Dedifferentiated amniotic fluid mesenchymal stem cell (primary cell): ENCODE data around the gene TCTN1.
"Not testable (repeated sequence)": the region's sequence is repeated elsewhere in the genome, so short reads cannot be mapped to it uniquely, and the experiment has no call there.

ENCODE experiments used
- DNase-seq: peaks from one replicate; pipeline ENCODE4 v3.0.0-alpha.2; 2016; ENCODE audit errors: extremely low spot score

TCTN1 gene

DNA sequence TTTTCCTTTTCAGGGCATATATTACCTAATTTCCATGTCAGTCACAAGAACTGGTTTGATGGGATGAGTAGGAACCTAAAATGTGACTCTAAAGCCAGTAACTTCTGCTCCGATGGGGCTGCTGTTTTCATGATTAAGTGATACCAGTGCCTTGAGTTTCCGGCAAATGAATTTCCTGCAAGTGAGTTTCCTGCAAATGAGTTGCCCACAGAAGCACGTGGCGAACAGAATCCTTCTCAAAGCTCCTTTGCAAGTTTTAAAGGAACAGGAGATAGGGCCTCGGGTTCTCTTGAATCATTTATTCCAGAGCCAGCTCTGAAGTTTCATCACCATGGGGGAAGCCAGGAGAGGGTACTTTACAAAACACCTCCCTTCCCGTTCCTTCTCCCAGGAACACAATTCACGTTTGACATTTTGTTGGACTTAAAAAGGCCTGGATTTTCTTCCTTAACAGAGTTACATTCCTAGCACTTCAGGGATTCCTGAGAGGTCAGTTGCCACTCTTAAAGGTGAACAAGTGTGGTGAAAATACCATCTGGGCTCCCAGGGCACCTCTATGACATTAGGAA, 28.6 kb upstream of the TCTN1 start:
- DNase-seq = peak; percentile 22

DNA sequence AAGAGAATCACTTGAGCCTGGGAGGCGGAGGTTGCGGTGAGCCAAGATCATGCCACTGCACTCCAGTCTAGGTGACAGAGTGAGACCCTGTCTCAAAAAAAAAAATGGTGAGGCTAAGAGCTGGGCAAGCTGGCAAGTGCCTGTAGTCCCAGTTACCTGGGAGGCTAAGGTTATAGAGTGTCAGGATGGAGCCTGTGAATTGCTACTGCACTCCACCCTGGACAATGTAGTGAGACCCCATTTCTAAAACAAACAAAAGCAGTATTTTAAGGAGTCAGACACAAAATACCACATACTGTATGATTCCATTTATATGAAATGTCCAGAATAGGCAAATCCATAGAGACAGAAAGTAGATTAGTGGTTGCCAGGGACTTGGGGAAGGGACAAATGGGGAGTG, 26.8 kb upstream of the TCTN1 start:
- not testable (repeated sequence) for DNase-seq

DNA sequence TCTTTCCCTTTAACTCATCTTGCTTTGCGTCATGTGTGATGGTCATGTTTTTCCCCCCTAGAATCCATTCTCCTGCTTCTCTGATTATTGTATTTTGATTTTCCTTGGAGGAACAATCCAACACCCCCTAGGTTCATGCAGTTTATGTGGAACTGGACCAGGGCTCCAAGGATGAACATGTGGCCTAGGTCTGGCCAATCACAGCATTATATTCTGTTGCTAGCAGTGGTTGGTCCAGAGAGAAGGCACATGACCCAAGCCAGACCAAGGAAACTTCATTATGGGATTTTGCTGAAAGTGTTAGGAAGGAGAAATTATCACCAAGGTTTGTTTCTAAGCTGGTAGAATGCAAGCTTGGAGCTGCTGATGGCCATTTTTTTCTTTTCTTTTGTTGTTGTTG, 23.9 kb upstream of the TCTN1 start:
- DNase-seq = no peak

DNA sequence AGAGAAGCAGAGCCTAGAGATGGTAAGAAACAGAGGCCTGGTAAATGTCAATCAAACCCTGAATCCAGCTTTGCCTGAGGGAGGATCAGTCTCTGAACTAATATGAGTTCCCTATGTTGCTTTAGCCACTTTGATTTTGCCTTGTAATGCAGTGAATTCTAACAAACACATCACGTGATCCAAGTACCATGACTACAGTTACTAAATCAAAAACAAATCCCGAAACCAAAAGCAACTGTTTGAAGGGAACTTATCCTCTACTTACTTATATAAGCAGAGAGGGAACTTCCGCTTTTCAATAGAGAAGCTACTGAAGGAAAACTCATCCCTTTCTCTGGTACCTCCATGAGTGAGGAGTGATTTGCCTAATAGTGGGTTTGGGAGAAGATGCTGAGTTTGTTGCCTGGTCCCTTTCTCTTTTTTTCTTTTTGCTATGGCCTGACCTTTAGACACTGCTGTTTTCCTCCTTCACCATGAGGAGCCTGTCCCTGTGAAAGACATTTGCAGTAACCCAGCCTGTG, 23.1 kb upstream of the TCTN1 start:
- DNase-seq = peak; percentile 87

DNA sequence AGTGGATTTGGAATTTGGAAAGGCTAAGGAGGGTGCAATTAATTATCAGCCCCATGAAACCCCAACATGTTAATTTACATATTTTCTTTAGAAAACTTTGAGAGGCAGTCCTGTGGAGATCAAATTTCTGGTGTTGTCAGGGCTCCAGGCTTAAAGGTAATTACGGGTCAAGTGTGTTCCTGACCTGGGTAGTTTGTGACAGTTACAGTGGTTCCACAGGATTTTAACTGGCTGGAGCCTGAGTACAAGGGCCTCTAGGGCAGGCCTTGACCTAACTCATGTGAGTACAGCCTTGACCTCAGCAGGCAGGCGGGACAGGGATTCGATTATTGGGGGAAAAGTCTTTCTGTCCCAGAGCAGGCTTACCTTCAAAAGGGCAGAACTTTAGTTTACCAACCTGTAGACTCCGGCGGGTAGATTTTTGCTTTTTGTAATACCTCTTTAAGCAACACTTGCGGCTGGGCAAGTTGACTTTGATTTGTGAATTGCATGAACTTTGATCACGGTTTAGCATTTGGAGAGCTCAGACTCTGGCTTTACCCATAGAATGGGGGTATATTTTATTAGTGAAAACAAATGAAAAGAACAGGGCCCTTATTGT, 22.4 kb upstream of the TCTN1 start:
- no peak for DNase-seq

DNA sequence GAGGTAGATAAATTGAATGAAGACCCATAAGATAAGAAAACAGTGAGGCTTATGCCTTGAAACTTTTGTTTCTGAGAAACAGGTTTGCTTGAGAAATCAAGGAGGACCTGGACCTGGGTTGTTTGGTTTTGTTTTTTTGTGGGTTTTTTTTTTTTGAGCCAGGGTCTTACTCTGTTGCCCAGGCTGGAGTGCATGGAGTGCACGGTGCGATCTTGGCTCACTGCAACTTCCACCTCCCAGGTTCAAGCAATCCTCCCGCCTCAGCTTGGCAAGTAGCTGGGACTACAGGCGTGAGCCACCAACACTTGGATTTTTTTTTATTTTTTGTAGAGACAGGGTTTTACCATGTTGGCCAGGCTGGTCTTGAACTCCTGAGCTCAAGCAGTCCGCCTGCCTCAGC, 21.9 kb upstream of the TCTN1 start:
- DNase-seq = no peak

DNA sequence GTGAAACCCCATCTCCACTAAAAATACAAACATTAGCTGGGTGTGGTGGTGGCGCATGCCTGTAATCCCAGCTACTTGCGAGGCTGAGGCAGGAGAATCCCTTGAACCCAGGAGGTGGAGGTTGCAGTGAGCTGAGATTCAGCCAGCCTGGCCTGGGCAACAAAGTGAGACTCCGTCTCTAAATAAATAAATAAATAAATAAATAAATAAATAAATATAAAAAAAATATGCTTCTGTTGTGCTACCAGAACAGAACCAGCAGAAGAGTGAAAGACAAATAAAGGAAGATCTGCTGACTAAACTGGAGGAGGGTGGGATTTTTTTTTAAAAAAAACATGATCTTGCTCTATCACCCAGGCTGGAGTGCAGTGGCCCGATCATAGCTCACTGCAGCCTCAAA, 21.0 kb upstream of the TCTN1 start:
- not testable (repeated sequence) for DNase-seq

DNA sequence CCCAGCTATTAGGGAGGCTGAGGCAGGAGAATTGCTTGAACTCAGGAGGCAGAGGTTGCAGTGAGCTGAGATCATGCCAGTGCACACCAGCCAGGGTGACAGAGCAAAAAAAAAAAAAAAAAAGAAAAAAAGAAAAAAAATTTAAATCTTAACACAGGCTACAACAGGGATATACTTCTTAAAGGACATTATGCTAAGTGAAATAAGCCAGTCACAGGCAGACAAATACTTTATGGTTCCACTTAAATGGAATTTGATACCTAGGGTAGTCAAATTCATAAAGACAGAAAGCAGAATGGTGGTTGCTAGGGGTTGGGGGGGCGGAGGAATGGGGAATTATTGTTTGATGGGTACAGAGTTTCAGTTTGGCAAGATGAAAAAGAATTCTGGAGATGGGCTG, 16.0 kb upstream of the TCTN1 start:
- DNase-seq = no peak

DNA sequence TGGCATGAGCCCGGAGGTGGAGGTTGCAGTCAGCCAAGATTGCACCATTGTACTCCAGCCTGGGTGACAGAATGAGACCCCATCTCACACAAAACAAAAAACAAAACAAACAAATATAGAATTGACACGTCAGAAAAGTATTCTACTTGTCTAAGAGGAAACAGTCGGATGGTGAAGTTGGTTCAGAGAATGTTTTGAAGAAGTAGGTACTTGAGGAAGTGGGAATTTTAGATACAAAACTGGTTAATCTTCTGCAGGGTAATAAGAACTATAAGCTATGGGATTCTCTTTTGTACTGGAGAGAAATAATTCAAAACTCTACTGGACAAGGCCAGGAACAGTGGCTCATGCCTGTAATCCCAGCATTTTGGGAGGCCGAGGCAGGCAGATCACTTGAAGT, 14.6 kb upstream of the TCTN1 start:
- DNase-seq = no peak

DNA sequence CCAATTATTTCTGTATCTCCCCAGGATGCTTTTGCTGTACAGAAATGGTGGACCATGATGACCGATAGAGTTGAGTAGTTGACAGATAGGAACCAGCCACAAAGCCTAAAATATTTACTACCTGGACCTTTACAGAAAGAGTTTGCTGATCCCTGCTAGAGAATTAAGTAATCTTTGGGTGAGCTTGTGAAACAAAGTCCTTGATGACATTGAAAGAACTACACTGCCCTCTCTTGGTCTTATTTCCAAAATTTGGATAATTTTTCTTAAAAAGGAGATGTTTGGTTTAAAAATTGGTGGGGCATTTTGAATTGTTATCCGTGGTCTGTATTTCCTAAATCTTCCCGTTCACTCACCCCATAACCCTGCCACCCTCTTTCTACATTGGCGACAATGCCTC, 13.7 kb upstream of the TCTN1 start:
- peak; percentile 87 for DNase-seq

DNA sequence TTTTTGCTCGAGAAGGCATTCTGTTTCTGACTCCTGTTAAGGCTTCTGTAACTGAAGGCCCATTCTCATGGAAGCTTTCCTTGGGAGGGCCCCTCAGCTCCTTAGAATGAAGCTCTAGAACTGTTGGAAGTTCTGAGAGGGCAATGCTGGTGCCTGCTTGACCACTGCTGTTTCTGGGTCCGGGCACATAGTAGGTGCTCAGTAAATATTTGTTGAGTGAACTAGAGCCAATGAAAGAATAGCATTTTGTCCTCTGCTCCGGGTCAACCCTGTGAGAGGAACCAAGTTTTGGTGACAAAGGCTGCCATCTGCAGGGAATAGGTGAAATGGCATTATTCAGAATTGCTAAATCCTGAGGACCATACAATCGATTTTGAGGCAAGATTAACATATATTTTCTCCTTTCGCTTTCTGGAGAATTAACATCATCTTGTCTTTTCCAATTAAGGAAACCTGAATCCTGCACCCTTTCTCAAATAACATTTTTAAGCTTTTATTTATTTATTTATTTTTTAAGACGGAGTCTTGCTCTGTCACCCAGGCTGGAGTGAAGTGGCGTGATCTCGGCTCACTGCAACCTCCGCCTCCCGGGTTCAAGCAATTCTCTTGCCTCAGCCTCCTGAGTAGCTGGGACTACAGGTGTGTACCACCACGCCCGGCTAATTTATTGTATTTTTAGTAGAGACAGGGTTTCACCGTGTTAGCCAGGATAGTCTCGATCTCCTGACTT, 11.7 kb upstream of the TCTN1 start:
- peak; percentile 52 for DNase-seq

DNA sequence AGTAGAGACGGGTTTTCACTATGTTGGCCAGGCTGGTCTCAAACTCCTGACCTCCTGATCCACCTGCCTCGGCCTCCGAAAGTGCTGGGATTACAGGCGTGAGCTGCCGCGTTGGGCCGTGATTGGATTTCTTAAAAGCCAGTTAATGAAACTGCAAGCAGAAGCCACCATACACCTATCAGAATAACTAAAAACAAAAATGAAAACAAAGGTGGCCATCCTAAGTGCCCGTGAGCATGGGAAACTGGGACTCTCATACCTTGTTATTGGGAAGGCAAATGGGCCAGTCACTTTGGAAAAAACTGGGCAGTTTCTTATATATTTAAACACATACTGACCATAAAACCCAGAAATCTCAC, 7.7 kb upstream of the TCTN1 start:
- no peak for DNase-seq

DNA sequence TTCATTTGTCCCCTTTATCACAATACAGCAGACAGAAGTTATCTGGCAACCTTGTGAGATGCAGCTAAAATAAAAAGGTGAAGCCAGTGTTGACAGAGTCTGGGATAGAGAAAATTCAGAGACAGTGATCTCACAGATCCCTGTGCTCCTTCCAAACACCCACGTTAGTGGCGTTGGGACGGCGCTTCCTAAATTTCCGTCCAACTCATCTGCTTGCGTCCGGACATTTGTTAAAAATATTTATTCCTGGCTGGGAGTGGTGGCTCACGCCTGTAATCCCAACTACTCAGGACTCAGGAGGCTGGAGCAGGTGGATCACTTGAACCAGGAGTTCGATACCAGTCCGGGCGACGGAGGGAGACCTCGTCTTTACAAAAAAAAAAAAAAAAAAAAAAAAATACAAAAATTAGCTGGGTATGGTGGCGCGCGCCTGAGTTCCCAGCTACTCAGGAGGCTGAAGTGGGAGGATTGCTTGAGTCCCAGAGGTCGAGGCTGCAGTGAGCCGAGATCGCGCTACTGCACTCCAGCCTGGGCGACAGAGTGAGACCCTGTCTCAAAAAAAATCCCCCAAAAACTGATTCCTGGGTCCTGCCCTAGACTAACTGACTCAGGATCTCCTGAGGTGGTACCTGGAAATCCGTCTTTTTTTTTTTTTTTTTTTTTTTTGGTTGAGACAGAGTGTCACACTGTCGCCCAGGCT, 708 bp upstream of the TCTN1 start:
- no peak for DNase-seq

DNA sequence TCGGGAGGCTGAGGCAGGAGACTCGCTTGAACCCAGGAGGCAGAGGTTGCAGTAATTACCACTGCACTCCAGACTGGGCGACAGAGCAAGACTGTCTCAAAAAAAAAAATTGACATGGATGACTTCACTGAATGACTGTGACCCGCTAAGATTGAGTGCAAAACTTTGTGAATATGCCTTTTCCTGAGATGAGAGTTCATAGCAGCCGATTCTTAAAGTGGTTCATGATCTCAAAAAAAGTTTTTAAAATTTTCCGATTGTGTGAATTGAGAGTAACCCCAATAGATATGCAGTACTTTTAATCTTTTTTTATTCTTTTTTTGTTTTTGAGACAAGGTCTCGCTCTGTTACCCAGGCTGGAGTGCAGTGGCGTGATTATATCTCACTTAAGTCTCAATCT, 1.2 kb downstream of the TCTN1 start:
- DNase-seq = no peak

DNA sequence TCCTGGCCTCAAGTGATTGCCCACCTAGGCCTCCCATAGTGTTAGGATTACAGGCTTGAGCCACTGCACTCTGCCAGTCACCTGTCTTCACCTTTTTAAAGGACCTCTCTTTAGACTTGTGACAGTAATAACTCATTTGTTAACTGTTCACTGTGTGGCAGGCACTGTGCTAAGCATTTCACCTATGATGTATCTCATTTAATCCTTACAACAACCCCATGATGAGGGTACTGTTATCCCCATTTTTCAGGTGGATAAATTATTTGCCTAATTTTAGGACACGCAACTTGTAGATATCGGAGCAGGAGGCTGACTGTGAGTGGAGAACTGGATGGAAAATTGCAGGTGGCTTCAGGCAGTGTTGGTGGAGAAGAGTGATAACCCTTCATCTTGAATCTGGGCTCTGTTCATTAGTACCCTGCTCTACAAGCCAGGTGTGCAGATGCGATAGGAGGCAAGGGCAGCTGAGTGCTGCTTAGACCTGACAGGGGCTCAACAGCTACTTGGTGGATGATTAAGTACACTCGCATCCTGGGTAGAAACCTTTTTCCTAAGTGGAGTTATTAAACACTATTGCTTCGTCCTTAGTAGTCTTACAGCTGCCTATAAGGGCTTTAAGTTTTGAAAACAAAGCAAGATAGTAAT, 2.7 kb downstream of the TCTN1 start:
- no peak for DNase-seq

DNA sequence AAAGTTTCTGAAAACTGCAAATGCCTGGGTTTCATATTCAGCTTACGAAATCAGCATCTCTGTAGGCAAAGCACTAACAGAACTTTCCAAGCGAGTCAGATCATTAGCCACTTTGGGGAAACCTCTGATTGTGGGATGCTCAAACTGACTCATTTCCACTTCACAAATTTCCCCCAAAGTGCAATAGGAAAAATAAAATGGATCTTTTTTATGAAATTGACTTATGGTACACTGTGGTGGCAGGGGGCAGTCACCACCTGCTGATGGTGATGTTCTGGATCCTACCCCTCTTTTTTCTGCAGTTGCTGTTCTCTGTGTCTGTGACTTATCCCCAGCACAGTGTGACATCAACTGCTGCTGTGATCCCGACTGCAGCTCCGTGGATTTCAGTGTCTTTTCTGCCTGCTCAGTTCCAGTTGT, 5.6 kb downstream of the TCTN1 start:
- DNase-seq = no peak

DNA sequence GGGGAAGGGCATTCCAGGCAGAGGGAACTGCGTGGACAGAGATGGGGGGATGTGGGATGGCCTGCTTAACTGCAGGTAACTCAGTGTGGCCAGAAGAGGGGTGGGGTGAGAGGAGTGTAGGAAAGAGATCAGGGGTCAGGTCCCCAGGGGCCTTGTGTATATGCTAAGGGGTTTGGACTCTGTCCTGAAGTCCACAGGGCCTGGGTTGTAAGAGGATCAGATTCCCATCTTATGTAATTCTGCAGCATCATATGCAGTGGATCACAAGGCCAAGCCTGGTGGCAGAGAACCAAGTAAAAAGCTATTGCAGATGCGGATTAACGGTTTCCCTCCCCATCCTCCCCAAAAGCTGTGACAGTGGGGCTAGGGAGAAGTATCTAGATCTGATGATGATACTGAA, 8.7 kb downstream of the TCTN1 start:
- no peak for DNase-seq

DNA sequence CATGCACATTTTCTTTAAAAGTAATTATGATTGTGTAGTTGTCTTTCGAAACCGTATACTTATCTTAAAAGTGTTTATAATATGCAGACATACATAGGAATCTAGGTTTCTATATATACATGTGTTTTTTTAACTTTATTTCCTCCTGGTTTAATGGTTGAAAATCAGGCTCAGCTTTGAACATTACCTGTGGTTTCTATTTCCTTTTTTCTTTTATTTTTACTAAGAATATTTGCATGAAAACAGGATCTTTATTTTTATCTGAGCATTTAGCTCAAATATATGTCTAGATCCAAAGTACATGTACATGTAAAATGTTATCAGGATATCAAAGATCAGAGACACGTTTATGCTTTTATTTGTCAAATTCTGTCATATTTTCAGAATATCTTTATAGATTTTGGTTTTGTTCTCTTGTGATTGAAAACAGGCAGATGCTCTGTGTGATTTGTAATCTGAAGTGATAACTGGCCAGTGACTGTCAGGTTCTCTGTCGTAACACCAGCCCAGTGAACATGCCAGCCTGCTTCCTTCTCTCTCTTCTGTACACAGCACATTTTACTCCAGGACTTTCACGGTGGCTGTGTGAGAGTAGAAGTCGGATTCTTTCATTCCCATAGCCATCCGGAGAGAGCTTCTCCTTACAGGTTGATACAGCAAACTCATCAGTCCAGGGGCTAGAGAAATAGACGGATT, 13.7 kb downstream of the TCTN1 start:
- no peak for DNase-seq

DNA sequence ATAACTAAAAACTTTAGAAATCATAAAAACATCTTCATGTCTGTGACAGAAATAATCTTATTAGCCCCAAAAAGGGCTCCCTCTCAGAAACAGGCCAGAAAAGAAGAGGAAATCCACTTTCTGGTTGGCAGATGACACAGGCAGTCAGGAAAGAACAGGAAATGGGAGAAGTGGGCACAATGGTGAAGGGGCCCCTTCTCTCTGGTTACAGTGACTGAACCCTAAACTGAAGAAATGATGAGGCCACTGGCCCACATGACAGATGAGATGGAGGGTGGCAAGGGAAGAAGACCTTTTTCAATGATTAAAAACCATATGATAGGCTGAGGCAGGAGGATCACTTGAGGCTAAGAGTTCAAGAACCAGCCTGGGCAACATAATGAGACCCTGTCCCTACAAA, 21.1 kb downstream of the TCTN1 start:
- DNase-seq = no peak

DNA sequence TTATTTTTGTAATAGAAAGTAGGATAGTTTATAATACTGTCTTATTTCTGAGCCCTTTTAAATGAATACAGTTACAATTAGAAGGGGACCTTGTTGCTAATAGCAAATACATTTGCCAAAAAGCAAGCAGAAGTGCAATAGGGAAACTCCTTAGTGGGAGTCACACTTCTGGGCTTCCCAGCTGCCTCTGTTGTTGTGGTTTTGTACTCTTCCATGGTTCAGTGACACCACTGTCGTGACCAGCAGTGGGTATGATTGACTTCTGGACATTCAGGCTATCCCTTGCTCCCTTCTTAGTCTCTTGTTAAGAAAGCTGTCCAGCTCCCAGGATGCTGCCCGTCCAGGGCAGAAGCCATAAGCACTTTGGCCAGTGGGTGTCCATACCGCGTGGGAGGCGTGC, 22.6 kb downstream of the TCTN1 start:
- no peak for DNase-seq

DNA sequence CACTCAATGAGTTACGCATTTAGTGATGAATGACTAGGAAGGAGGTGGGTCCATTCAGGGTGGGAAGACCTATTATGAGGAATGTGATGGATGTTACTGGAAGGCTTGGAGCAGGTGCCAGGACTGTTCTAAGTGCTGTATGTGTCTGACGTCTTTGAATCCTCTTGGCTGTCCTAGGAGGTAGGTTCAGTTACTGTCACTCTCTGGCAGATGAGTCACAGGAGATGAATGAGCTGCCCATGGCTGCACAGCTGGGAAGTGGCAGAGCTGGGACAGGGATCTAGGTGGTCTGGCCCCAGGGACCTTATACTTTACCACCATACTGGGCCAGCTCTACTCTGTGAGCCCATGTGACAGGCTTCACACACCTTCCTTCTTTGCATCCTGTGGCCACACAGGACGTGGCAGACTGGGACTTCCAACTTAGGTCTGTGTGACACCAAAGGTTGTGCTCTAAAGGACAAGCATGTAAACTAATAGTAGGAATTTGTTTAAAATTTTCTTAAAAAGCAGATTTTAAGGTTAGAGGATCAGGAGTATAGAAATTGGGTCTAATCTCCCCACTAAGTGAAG, 24.0 kb downstream of the TCTN1 start:
- DNase-seq = no peak
